ENCODE results near the gene CLDN18. TPM values are rescaled to one million over a fixed set of nuclear protein-coding genes. Genes with fewer than 3 reads are reported as not detected.

The CLDN18 gene
- total RNA-seq, 1 experiment from 2014 or later: 0.08 TPM

DNA sequence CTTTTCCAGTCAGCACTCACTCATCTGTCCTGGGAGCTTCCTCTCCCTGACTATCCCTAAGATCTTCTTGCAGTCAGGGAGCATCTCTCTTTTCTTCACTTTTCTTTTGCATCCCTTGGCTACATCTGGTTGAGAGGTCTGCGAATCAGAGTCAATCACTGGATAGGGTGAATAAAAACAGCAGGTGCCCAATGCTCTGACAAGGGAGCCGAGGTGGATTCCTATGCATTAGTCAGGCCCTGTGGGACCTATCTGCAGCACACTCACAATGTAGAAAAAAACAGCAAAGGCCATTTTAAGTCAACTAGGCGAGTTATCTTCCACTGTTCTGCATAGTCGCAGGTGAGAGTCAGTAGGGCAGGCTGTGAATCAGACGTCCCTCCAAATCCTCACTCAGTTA is 69.9 kb downstream of the CLDN18 start:
- BruUV-seq (replicated peaks): no TSS peak
- ATAC-seq: no peak

DNA sequence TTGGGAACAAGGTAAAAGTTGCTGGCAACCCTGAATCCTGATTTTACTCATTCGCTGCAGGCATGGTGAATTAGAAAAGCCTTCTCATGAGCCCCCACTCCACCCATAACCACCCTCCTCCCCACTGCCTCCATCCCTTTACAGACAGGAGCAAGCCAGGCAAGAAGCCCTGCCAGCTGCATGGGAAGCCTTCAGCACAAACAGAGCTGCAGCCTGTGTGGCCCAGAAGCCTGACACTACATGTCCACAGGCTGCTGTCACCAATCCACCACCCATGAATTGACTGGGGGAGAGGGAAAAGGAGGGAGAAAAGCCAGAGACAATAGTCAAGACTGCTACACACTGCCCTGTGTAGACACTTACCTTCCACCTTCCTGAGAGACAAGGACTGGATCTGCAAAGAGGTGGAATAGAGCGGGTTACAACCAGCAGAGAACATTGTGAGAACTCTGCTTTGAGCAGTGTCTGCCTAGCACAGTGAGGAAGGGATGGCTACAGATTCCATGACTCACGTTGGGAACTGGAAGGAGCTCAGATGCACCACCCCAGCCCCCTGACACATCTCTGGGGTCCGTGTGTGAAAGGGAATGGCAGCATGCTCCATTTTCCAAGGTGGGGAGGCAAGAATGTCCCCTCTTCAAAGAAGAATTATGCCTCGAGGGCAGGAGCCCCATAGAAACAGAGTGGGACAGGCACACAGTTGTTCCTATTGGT is 71.6 kb downstream of the CLDN18 start:
- Histone ChIP-seq H3K4me3 (ENCODE audit: low read depth in 2 of 2, low read length in 2 of 2) (no peak overlapping the region), H3K27me3 (ENCODE audit: control insufficient read depth, insufficient read depth, low read length) (no peaks in the 10 kb centered on the region), H3K27ac (ENCODE audit: low read length) (no peak overlapping the region), H3K4me1 (ENCODE audit: control insufficient read depth, insufficient read depth, low read length) (peaks cover 12% of the 10 kb centered on the region), H3K36me3 (ENCODE audit: control insufficient read depth, insufficient read depth, low read length) (no peaks in the 10 kb centered on the region), H3K9me3 (ENCODE audit: control insufficient read depth, insufficient read depth, low read depth, low read length) (no peaks in the 10 kb centered on the region)
- DNase-seq (ENCODE audit: low read depth, low spot score) (no peak), ATAC-seq (no peak)
- CTCF ChIA-PET: no interaction called here
- TF ChIP-seq, protein P1, sequence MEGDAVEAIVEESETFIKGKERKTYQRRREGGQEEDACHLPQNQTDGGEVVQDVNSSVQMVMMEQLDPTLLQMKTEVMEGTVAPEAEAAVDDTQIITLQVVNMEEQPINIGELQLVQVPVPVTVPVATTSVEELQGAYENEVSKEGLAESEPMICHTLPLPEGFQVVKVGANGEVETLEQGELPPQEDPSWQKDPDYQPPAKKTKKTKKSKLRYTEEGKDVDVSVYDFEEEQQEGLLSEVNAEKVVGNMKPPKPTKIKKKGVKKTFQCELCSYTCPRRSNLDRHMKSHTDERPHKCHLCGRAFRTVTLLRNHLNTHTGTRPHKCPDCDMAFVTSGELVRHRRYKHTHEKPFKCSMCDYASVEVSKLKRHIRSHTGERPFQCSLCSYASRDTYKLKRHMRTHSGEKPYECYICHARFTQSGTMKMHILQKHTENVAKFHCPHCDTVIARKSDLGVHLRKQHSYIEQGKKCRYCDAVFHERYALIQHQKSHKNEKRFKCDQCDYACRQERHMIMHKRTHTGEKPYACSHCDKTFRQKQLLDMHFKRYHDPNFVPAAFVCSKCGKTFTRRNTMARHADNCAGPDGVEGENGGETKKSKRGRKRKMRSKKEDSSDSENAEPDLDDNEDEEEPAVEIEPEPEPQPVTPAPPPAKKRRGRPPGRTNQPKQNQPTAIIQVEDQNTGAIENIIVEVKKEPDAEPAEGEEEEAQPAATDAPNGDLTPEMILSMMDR (IDR thresholded peaks at IDR 0.05): no peak
- TF ChIP-seq, protein P2, sequence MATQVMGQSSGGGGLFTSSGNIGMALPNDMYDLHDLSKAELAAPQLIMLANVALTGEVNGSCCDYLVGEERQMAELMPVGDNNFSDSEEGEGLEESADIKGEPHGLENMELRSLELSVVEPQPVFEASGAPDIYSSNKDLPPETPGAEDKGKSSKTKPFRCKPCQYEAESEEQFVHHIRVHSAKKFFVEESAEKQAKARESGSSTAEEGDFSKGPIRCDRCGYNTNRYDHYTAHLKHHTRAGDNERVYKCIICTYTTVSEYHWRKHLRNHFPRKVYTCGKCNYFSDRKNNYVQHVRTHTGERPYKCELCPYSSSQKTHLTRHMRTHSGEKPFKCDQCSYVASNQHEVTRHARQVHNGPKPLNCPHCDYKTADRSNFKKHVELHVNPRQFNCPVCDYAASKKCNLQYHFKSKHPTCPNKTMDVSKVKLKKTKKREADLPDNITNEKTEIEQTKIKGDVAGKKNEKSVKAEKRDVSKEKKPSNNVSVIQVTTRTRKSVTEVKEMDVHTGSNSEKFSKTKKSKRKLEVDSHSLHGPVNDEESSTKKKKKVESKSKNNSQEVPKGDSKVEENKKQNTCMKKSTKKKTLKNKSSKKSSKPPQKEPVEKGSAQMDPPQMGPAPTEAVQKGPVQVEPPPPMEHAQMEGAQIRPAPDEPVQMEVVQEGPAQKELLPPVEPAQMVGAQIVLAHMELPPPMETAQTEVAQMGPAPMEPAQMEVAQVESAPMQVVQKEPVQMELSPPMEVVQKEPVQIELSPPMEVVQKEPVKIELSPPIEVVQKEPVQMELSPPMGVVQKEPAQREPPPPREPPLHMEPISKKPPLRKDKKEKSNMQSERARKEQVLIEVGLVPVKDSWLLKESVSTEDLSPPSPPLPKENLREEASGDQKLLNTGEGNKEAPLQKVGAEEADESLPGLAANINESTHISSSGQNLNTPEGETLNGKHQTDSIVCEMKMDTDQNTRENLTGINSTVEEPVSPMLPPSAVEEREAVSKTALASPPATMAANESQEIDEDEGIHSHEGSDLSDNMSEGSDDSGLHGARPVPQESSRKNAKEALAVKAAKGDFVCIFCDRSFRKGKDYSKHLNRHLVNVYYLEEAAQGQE (IDR thresholded peaks at IDR 0.05; ENCODE audit: insufficient read depth in 1 of 2, low read depth in 2 of 2, low read length in 1 of 2): no peak
- TF ChIP-seq SIN3A (IDR thresholded peaks at IDR 0.05; ENCODE audit: borderline replicate concordance, insufficient read depth, low read depth, low read length): no peak
- in situ Hi-C loops (cut with HindIII; ENCODE audit: low pct_unique_long_range_greater_than_20kb, low sequenced_read_pairs) (no loop called here), intact Hi-C loops (cut with micrococcal nuclease; ENCODE audit: unreplicated experiment) (no loop called here)
- POLR2A ChIA-PET: no interaction called here
- no TSS peak for BruUV-seq (replicated peaks)

More for the DNA sequence above, 69.9 kb downstream of the CLDN18 start:
- Histone ChIP-seq H3K27me3 (ENCODE audit: control insufficient read depth, insufficient read depth, low read length) (no peaks in the 10 kb centered on the region), H3K4me3 (ENCODE audit: low read depth in 2 of 2, low read length in 2 of 2) (no peak overlapping the region), H3K27ac (ENCODE audit: low read length) (no peak overlapping the region), H3K36me3 (ENCODE audit: control insufficient read depth, insufficient read depth, low read length) (no peaks in the 10 kb centered on the region), H3K9me3 (ENCODE audit: control insufficient read depth, insufficient read depth, low read depth, low read length) (no peaks in the 10 kb centered on the region), H3K4me1 (ENCODE audit: control insufficient read depth, insufficient read depth, low read length) (peaks cover 12% of the 10 kb centered on the region)
- CTCF ChIA-PET: no interaction called here
- intact Hi-C loops (cut with micrococcal nuclease; ENCODE audit: unreplicated experiment) (no loop called here), in situ Hi-C loops (cut with HindIII; ENCODE audit: low pct_unique_long_range_greater_than_20kb, low sequenced_read_pairs) (no loop called here)
- no peak for DNase-seq (ENCODE audit: low read depth, low spot score)
- TF ChIP-seq SIN3A (IDR thresholded peaks at IDR 0.05; ENCODE audit: borderline replicate concordance, insufficient read depth, low read depth, low read length): no peak
- no peak for TF ChIP-seq POLR2AphosphoS5 (IDR thresholded peaks at IDR 0.05; ENCODE audit: low read depth, low read length)
- TF ChIP-seq, protein P2 (IDR thresholded peaks at IDR 0.05; ENCODE audit: insufficient read depth in 1 of 2, low read depth in 2 of 2, low read length in 1 of 2): no peak
- TF ChIP-seq, protein P1 (IDR thresholded peaks at IDR 0.05): no peak
- TF ChIP-seq TCF7L2 (IDR thresholded peaks at IDR 0.05; ENCODE audit: low read depth, low read length): no peak
- POLR2A ChIA-PET: no interaction called here
